ENCODE results near the gene DLX1.
A peak's percentile ranks its signal among the peaks of the same experiment; 100 is the strongest.
"Not testable (repeated sequence)": the region's sequence is repeated elsewhere in the genome, so short reads cannot be mapped to it uniquely, and the experiment has no call there.

DLX1 gene

GRCh38 chr2:172065111-172065510 is 20.2 kb upstream of the DLX1 start:
- DNase-seq (ENCODE audit: low spot score) = no peak

GRCh38 chr2:172066394-172066886 is 18.9 kb upstream of the DLX1 start:
- DNase-seq (ENCODE audit: low spot score) = no peak

- not testable (repeated sequence) for DNase-seq (ENCODE audit: low spot score)
Measured at GRCh38 chr2:172067905-172068304, 17.4 kb upstream of the DLX1 start.

GRCh38 chr2:172070936-172071335 is 14.4 kb upstream of the DLX1 start:
- DNase-seq (ENCODE audit: low spot score) = no peak

- no peak for DNase-seq (ENCODE audit: low spot score)
Measured at GRCh38 chr2:172072303-172072702, 13.0 kb upstream of the DLX1 start.

- DNase-seq (ENCODE audit: low spot score) = no peak
Measured at GRCh38 chr2:172072706-172073105, 12.6 kb upstream of the DLX1 start.

GRCh38 chr2:172073518-172073917 is 11.8 kb upstream of the DLX1 start:
- DNase-seq (ENCODE audit: low spot score) = no peak

GRCh38 chr2:172074254-172074653 is 11.1 kb upstream of the DLX1 start:
- no peak for DNase-seq (ENCODE audit: low spot score)

- no peak for DNase-seq (ENCODE audit: low spot score)
Measured at GRCh38 chr2:172079416-172079815, 5.9 kb upstream of the DLX1 start.

GRCh38 chr2:172079838-172080640 is 5.3 kb upstream of the DLX1 start:
- no peak for DNase-seq (ENCODE audit: low spot score)

GRCh38 chr2:172080641-172081220 is 4.6 kb upstream of the DLX1 start:
- DNase-seq (ENCODE audit: low spot score) = no peak

GRCh38 chr2:172081221-172082022 is 3.9 kb upstream of the DLX1 start:
- DNase-seq (ENCODE audit: low spot score) = no peak

GRCh38 chr2:172082105-172082943 is 3.0 kb upstream of the DLX1 start:
- DNase-seq (ENCODE audit: low spot score) = no peak

- no peak for DNase-seq (ENCODE audit: low spot score)
Measured at GRCh38 chr2:172082944-172083627, 2.2 kb upstream of the DLX1 start.

GRCh38 chr2:172083628-172084394 is 1.5 kb upstream of the DLX1 start:
- DNase-seq (ENCODE audit: low spot score) = no peak

GRCh38 chr2:172084395-172084644 is 987 bp upstream of the DLX1 start:
- peak; percentile 72 for DNase-seq (ENCODE audit: low spot score)

GRCh38 chr2:172084645-172085459 is 455 bp upstream of the DLX1 start:
- peak; percentile 90 for DNase-seq (ENCODE audit: low spot score)

- DNase-seq (ENCODE audit: low spot score) = peak; percentile 61
Measured at GRCh38 chr2:172086241-172087206, 1.2 kb downstream of the DLX1 start.

Measured in D341Med (cell line).